ENCODE measurements around the gene KCNG2.

The KCNG2 gene

DNA sequence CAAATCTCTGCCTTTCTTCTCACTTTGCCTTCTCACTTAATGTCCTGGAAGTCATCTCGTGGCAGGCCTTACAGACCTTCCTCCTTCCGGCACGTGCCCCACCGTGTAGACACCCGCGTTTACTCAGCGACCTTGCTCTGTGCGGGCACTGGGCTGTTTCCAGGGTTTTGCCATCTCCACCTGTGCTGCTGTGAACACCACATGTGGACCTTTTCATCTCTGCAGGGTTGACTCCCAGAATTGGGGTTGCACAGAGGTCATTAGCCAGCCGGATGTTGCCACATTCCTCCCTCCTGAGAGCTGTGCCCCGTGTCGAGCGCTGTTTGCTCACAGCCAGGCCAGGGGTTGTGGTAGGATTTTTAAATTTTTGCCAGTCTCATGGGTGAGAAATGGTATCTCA lies 25.4 kb downstream of the KCNG2 start:
- no peak for DNase-seq

DNA sequence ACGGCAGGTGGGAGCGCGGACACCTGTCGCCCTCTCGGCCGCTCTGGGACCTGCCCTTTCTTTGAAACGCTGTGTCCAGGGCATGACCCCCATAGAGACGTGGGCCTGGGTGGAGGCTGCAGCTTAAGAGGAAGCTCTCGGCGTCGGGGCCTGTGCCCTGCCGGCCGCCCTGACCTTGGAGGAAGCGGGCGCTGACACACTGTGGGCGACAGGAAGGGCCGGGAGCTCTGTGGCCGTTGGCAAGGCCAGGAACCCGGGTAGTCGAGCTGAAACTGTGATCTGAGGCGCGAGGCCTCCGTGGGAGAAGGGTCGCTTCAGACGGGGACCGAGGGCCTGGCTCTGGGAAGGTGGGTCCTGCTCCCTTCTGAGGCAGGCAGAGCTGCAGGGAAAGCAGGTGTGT lies 28.2 kb downstream of the KCNG2 start:
- DNase-seq: no peak

DNA sequence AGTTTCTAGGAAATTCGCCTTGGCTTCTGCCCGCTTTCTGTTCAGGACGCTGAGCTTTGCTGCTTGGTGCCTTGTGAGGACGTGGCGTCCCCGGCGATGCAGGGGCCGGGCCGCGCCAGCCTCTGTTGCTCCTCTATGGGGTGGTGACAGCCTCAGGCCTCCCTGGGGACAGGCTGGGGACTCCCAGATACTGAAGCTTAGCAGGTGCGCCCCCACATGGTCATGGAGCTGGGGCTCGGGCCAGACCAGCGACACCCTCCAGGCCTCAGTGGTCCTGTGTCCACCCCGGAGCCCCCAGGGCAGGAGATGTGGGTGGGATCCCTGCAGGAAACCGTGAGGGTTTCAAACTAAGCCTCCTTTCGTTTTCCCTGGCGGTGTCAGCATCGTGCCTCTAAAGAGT lies 29.2 kb downstream of the KCNG2 start:
- DNase-seq: no peak

DNA sequence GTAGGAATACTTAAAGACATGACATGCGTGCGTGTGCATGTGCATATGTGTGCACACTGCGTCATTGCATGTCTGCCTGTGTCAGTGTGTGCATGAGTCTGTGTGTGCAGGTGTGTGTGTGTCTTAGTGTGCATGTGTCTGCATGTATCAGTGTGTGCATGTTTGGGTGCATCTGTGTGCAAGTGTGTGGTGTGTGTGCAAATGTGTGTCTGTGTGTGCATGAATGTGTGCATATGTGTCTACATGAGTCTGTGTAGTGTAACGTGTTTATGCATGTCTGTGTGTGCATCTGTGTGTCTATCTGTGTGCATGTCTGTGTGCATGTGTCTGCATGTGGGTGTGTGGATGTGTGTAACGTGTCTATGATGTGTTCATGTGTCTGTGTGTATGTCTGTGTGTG lies 30.5 kb downstream of the KCNG2 start:
- no peak for DNase-seq

DNA sequence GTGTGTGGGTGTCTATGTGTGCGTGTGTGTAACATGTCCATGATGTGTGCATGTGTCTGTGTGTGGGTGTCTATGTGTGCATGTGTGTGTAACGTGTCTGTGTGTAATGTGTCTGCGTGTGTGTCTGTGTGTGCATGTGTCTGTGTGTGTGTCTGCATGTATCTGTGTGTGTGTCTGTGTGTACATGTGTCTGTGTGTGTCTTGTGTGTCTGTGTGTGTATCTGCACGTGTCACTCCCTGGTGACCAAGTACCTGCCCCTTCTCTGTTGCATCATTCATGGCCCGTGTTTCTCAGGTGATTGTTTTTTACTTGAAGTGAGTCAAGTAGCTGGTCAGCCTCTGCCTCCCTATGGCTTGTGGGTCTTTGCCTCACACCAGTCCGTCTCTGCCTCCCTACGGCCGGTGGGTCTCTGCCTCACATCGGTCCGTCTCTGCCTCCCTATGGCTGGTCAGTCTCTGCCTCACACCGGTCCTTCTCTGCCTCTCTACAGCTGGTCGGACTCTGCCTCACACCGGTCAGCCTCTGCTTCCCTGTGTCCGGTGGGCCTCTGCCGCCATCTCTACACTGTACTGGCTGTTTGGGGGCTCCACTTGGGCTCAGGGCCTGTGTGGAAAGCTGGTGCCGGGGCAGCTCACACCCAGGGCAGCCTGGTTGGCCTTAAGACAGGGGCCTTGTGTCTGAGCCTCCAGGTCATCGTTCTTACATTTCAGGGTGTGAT lies 31.6 kb downstream of the KCNG2 start:
- DNase-seq: no peak

DNA sequence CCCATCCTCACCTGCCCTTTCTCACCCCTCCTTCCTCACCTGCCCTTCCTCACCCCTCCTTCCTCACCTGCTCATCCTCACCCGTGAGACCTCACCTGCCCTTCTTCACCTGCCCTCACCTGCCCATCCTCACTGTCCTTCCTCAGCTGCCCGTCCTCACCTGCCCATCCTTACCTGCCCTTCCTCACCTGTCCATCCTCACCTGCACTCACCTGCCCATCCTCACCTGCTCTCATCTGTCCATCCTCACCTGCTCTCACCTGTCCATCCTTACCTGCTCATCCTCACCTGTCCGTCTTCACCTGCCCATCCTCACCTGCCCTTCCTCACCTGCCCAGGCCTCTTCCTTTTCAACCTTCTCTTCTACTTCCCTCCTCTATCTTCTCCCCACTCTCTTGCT lies 34.4 kb downstream of the KCNG2 start:
- DNase-seq: no peak

DNA sequence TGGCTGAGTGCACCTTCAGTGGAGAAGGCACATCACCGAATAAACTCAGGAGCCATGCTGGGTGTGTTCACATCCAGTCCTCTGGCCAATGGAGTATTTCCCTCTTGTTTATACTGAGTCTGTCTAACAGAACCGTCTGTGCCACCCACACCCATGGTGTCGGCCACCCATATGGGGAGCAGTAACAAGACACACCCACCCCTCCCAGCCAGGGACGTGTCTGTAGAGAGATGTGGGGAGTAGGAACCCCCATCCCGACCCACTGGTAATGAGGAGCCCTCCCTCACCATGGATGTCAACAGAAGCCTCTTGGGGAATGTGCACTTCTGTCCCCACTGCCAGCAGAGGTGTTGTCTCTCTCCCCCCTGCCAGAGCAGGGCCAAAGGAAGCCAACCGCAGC lies 37.1 kb downstream of the KCNG2 start:
- no peak for DNase-seq

DNA sequence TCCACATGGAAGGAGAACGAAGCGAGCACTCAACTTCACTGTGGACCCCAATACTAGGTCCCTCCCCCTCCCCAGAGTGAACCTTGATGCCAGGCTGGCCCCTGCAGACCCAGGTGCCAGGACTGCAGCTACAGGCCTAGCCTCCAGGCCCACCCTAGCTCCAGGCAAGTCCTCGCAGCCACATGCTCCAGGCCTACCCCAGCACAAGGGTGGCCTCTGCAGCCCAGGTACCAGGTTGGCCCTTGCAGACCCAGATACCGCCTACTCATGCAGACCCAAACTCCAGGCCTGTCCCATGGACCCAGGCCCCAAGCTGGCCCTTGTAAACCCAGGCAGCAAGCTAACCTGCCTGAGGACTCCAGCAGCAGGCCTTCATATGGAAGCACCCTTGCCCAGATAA lies 44.2 kb downstream of the KCNG2 start:
- DNase-seq: no peak

DNA sequence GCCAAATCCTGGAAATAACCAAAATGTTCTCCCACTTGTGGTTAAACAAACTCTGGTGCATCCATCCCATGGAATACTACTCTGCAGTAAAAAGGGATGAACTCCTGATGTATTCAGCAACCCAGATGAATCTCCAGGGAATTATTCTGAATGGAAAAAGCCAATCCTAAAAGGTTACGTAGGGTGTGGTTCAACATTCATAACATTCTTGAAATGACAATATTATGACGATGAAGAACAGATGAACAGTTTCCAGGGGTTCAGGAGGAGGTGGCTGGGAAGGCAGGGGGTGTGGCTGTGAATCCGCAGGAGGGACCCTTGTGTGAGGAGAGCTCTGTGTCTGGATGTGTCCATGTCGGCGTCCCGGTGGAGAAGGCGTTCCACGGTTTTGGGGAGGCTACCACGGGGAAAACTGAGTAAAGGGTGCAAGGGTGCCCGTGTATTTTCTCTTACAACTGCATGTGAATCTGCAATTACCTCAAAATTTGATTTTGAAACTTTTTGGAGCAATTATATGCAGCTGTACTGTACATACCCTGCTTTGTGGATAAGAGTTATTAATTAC lies 47.3 kb downstream of the KCNG2 start:
- no peak for DNase-seq

DNA sequence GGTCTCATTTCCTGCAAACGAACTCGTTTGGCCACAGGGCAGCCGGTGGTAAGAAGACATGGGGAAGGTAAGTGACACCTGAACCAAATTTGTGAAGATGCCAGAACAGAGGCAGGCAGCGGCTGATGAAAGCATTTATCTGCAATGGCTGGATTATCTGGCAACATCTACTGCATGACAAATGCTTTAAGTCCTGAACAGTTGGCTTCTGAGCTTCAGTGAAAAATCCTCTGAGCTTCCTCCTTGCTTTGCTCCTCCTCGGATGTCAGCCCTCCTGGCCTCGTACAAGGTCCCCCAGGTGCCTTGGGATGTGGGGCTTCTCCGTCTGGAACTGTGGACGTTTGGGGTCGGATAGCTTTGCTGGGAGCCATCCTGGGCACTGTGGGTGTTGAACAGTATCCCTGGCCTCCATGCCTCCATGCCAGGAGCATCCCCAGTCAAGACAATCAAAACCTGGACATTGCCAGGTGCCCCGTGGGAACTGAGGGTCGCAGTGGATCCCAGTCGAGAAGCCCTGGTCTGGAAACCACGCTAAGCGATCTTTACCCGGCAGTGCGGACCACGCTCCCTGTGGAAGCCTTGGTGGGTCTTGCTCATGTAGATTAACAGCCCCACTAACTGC lies 49.3 kb downstream of the KCNG2 start:
- no peak for DNase-seq

DNA sequence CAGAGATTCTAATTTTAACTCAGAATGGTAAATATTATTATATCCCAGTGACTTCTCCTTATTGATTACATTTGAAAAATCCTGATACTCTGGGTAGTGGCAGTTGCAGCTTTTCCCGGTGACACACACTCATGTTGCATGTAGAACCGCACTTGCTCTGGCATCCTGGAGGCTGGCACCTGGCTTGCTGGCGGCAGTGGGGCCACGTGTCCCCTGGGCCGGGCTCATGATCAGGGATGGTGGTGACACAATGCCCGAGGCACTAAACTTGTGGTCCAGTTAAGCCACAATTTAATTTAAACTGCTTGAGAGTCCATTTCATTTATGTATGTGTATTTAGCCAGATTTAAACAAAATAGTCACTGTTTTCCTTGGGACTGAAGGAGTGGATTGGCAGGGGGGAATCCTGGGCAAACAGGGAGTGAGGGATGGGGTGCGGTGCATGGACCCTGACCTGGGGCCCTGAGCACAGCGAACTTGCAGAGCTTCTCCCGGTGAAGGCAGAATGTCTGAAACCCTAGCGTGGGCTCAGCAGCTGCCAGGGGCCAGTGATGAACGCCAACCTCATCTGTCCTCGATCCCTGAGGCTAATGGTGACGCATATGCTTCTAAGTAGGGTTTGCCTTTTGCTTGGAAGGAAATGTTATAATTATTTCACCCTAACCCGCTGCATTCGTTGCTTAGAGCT lies 50.0 kb downstream of the KCNG2 start:
- DNase-seq: no peak

DNA sequence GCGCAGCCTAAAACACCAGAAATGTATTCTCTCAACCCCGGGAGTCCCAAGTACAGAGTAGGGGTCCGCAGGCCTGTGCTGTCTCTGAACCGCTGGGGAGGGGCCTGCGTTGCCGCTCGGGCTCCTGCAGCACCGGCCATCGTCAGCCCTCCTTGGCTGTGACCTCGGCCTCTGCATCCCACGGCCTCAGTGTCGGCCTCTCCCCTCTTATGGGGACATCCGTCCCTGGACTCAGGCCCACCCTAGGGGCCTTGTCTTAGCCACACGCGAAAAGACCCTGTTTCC lies 50.5 kb downstream of the KCNG2 start:
- no peak for DNase-seq

DNA sequence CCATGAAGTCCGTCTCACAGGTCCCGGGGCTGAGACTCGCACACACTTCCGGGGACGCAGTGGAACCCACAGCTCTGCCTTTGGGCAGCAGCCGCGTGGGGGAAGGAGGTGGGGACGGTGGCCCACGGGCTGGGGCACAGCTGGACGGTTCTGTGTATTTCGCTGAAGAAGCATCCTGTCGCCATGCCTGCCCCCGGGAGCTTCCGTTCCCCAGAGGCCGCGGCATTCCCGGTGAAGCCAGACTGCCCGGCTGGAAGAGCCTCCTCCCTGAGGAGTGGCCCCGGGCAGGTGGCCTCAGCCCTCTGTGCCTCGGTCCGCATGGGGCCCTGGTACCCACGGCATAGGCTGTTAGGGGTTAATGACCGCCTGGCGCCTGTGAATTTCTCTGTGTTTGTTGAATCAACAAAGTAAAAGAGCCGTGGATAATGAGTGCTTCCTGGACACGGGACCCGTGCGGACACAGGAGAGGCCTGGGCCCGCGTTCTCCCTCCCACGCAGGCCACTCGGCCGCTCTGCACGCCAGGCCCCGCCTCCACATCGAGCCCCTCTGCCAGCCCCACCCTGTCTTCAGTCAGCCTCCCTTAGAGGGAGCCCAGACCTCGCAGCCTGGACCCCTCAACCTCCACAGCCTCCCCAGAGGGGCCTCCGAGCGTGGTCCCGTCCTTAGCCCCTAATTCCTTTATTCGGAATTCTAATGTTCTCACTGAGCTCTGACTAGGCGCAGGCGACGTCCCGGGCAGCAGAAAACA lies 51.0 kb downstream of the KCNG2 start:
- peak; percentile 38 for DNase-seq

DNA sequence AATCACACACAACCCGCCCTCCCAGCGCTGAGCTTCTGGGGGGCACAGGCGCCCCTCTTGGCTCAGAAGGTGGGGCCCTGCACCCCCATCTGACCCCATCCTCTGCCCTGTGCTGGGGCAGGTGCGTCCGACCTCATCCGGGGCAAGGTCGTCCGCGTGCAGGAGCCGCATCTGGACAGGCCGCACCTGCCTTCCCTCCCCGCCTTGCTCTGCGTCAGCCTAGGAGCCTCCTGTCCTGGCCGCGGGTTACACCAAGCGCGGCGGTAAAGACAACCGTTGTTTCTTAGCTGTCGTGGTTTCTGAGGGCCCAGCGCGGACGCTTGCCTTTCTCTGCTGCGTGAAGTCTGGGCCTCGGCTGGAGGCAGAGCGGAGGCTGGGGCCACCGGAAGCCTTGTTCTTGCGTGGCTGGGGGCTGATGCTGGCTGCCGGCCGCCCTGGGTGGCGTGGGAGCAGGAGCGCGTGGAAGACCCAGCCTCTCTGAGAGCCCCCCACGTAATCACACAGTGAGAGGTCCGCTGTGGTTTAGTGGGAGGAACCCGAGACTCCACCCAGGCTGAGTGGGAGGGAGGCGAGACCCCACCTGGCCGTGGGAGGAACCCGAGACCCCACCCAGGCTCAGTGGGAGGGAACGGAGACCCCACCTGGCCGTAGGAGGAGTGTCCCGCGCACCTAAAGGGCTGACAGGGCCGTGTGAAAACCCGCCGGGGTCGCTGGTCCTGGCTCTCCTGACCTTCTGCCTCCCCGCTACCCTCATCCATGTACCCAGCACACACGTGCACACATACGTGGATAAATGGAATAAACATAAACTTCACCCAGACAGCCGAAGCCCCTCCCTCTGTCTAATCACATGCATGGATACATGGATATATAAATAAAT lies 51.8 kb downstream of the KCNG2 start:
- no peak for DNase-seq

DNA sequence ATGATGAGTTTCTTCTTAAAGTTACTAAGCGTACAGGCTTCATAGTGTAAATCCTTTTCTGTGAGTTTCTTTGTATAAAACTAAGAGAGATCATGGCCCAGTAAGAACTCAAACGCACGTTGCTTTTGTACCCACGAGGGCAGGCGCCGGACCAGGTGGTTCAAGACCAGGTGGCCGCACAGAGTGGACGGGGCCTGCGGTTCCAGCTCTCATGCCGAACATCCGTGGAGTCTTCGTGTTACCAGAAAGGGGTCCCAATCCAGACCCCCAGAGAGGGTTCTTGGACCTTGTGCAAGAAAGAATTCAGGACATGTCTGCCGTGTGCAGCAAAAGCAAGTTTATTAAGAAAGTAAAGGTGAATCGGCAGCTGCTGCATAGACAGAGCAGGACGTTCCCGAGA lies 53.0 kb downstream of the KCNG2 start:
- no peak for DNase-seq

DNA sequence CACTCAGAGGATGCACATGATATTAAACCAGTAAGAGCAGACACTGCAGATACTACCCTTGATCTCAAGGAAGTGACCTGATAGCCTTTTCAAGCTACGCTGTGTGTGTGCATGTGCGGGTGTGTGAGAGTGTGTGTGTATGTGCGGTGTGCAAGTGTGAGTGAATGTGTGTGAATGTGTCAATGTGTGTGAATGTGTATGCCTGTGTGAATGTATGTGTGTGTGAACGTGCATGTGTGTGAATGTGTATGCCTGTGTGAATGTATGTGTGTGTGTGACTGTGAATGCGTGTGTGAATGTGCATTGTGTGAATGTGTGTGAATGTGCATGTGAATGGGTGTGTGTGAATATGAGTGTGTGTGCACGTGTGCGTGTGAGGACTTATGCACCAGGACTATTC lies 53.8 kb downstream of the KCNG2 start:
- DNase-seq: no peak

DNA sequence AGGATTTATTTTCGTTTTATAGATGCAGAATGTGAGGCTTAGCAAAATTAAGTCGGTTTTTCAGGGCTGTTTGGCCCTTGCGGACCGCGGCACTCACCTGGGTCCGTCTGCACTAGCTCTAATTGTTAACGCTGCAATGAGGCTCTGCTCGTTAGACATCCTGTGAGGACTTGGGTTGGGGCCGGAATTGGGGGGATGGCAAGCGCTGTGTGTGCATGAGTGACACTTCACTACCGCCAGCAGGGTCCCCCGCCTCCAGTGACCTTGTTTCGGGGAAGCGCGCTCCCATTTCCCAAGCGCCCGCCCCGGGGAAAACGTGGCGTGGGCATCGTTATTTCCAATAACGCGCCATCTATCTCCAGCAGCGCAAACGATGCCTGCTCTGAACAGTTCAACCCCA lies 54.2 kb downstream of the KCNG2 start:
- no peak for DNase-seq

DNA sequence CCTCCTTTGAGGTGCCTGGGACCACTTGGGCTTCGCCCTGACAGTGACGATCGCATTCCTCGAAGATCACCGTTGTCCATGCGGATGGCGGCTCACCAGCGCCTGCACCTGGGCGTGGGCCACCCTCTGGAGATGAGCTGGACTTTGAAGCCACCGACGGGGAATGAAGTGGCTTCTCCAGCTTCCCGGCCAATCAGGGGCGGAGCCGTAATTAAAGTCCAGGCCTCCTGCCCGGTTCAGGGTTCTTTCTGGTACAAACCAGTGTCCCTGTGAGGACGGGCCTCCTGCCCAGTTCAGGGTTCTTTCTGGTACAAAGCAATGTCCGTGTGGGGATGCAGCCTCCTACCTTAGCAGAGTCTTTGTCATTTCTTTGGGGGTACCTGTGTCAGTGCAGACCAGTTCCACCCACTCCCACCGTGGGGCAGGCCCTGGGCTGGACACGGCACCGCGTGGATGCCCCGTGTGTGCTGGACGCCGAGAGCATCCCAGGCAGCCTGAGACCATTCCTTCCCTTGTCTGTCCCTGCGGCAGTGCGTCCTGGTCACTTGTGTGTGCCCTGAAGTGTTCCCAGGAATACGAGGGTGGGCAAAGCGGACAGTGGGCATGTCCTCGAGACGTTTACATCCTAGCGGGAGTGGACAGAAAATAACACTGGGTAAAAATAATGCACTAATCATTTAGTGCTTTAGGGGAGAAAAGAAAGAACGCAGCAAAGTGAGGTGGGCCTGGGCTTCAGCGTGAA lies 55.0 kb downstream of the KCNG2 start:
- no peak for DNase-seq

DNA sequence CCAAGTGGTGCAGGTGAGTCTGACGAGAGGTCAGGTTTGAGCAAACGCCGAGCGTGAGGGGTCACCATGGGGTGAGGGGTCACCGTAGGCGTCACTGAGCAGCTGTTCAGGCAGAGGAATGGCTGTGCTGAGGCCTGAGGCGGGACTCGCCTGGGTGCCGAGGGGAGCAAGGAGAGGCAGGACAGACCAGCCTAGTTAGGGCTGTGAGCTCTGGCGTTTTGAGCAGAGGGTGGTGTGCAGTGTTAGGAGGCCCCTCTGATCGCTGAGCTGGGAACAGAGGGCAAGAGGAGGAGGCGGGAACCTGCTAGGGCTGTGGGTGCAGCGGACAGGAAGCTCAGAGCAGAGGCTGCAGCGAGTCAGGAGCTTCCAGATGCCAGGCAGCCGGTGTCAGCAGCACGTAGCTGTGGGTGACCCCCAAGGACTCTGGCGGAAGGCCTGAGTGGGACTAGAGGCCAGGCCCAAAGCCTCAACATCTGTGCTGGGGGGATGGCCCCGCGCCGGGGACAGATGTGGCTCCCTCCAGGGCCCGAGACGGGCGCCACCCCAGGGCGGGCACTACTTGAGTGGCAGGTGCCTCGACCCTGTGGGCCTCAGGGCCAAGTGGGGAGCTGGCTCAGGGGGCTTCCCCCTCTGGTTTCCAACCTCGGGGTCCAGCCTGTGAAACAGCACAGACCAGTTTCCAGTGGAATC lies 55.7 kb downstream of the KCNG2 start:
- DNase-seq: no peak

DNA sequence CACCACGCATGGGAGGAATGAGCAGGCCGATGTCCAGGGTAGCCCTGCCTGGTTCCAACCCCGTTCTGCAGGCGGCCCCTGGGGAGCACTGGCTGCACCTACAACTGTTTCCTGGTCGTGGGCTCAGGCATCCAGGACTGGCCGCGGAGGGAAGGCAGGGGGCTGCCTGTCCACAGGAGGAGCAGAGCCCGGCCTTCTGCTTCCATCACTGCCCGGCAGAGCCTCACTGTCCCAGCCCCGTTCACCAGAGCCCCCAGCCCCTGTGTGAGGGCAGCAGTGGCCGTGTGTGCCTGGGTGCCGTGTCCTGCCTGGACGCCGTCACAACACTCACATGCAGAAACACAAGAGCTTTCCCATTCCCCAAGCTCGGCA lies 56.2 kb downstream of the KCNG2 start:
- no peak for DNase-seq

Data from COR-L47 (cell line).